GM04503 (cell line): Measurements from ENCODE around the gene GBP2.

Experiments used
- DNase-seq: peaks from one replicate; pipeline ENCODE4 v3.0.0-alpha.2; 2012; ENCODE audit warnings: low read depth

The GBP2 gene

GRCh38 chr1:89065079-89065868 is 60.6 kb downstream of the GBP2 start, which contains the start of gene GBP1:
TSS of gene GBP1 (minus strand) at chr1:89065208. CDS start at chr1:89063234, 1,974 bp downstream.
- peak; percentile 77 for DNase-seq

- DNase-seq, result no peak
Observed at GRCh38 chr1:89064632-89065031, 61.3 kb downstream of the GBP2 start.

DNA sequence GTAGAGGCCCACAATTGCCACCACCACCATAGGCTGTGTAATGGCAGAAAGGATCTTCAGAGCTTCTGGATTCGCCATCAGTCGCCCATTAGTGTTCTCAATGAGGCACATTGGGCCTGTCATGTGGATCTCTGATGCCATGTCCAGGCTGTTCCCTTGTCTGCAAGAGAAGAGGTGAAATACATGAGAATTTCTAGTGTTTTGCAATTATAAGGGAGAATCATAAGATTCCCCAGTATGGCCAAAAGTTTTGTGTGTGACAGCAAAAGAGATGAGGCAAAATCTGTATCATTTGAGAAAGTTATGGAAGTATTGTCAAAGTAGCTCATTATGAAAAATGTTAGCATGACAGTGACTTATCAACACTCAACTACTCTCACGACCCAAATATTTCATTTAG is 62.8 kb downstream of the GBP2 start:
- DNase-seq, result no peak

- no peak for DNase-seq
Observed at GRCh38 chr1:89060091-89060490, 65.8 kb downstream of the GBP2 start.
